Liver (tissue), 9 donors: Measurements from ENCODE around the gene SMIM14. TPM values are rescaled to one million over a fixed set of nuclear protein-coding genes. Genes with fewer than 3 reads are reported as not detected.

Experiments used
- DNase-seq: peaks from one replicate; pipeline ENCODE4 v3.0.0-alpha.2; 2017; ENCODE audit warnings: low spot score
- H3K27ac ChIP-seq, 2 donors: one replicate each; pipeline ENCODE4 v1.7.0; 2013; ENCODE audit warnings: inconsistent platforms in 2 of 2, low read length in 2 of 2, control low read depth in 1 of 2, low read depth in 1 of 2, mild to moderate bottlenecking in 1 of 2
- H3K27me3 ChIP-seq, 4 donors: one replicate each; pipeline versions ENCODE4 v1.6.1 to v1.7.0; 2013; ENCODE audit warnings: low read length in 3 of 4, inconsistent platforms in 1 of 4, mild to moderate bottlenecking in 1 of 4, moderate library complexity in 1 of 4; ENCODE audit not compliant: control insufficient read depth in 4 of 4, insufficient read depth in 4 of 4
- H3K36me3 ChIP-seq, 4 donors: one replicate each; pipeline versions ENCODE4 v1.6.1 to v1.7.0; 2013; ENCODE audit warnings: low read length in 3 of 4, mild to moderate bottlenecking in 3 of 4, low read depth in 1 of 4, moderate library complexity in 1 of 4; ENCODE audit not compliant: control insufficient read depth in 4 of 4, insufficient read depth in 3 of 4
- H3K4me1 ChIP-seq, 4 donors: one replicate each; pipeline versions ENCODE4 v1.6.1 to v1.7.0; 2013; ENCODE audit warnings: low read length in 3 of 4, mild to moderate bottlenecking in 3 of 4, moderate library complexity in 1 of 4; ENCODE audit not compliant: control insufficient read depth in 4 of 4, insufficient read depth in 4 of 4
- H3K4me3 ChIP-seq, 3 donors: one replicate each; pipeline versions ENCODE4 v1.6.1 to v1.7.0; 2013; ENCODE audit warnings: low read length in 3 of 3, control low read depth in 1 of 3, low read depth in 1 of 3, mild to moderate bottlenecking in 1 of 3
- H3K9ac ChIP-seq, 2 donors: one replicate each; pipeline ENCODE4 v1.7.0; 2013; ENCODE audit warnings: low read length in 2 of 2, mild to moderate bottlenecking in 2 of 2, moderate library complexity in 2 of 2, control low read depth in 1 of 2, low read depth in 1 of 2
- H3K9me3 ChIP-seq, 4 donors: one replicate each; pipeline versions ENCODE4 v1.6.1 to v1.7.0; 2013; ENCODE audit warnings: low read length in 3 of 4; ENCODE audit not compliant: control insufficient read depth in 4 of 4
- ATF3 ChIP-seq: IDR thresholded peaks from 2 replicates; pipeline ENCODE4 v1.6.1; 2016; ENCODE audit warnings: antibody characterized with exemption
- CTCF ChIP-seq: fragments of 150-350 bp; IDR thresholded peaks from 2 replicates; pipeline ENCODE4 v1.5.1; 2017; ENCODE audit warnings: improper control_type of control experiment, low read depth, low read length; ENCODE audit not compliant: missing input control
- EGR1 ChIP-seq, 2 donors: IDR thresholded peaks; 2 replicates each; pipeline ENCODE4 v1.6.1; 2016 to 2018; ENCODE audit warnings: antibody characterized with exemption in 2 of 2, low read depth in 2 of 2
- FOXA1 ChIP-seq: IDR thresholded peaks from 2 replicates; pipeline ENCODE4 v1.6.1; 2016; ENCODE audit warnings: antibody characterized with exemption
- FOXA2 ChIP-seq: IDR thresholded peaks from 2 replicates; pipeline ENCODE4 v1.6.1; 2016; ENCODE audit warnings: antibody characterized with exemption
- HNF4A ChIP-seq, 2 donors: conservative IDR thresholded peaks; 2 replicates each; pipeline ENCODE4 v1.6.1; 2016; ENCODE audit warnings: antibody characterized with exemption in 2 of 2, mild to moderate bottlenecking in 2 of 2
- HNF4G ChIP-seq: IDR thresholded peaks from 2 replicates; pipeline ENCODE4 v1.6.1; 2016; ENCODE audit warnings: antibody characterized with exemption
- JUND ChIP-seq, 2 donors: IDR thresholded peaks; 2 replicates each; pipeline ENCODE4 v1.6.1; 2016; ENCODE audit warnings: antibody characterized with exemption in 2 of 2
- MAX ChIP-seq: IDR thresholded peaks from 2 replicates; pipeline ENCODE4 v1.6.1; 2016; ENCODE audit warnings: antibody characterized with exemption
- NR2F2 ChIP-seq: IDR thresholded peaks from 2 replicates; pipeline ENCODE4 v1.6.1; 2016; ENCODE audit warnings: antibody characterized with exemption
- RAD21 ChIP-seq, 2 donors: IDR thresholded peaks; 2 replicates each; pipeline ENCODE4 v1.6.1; 2016; ENCODE audit warnings: antibody characterized with exemption in 2 of 2, mild to moderate bottlenecking in 2 of 2
- REST ChIP-seq: IDR thresholded peaks from 2 replicates; pipeline ENCODE4 v1.6.1; 2016; ENCODE audit warnings: antibody characterized with exemption, mild to moderate bottlenecking
- RXRA ChIP-seq, 2 donors: IDR thresholded peaks; 2 replicates each; pipeline ENCODE4 v1.6.1; 2017 to 2018; ENCODE audit warnings: antibody characterized with exemption in 2 of 2, mild to moderate bottlenecking in 1 of 2
- SP1 ChIP-seq: IDR thresholded peaks from 2 replicates; pipeline ENCODE4 v1.6.1; 2018; ENCODE audit warnings: antibody characterized with exemption, mild to moderate bottlenecking
- TAF1 ChIP-seq: conservative IDR thresholded peaks from 2 replicates; pipeline ENCODE4 v1.6.1; 2016; ENCODE audit warnings: antibody characterized with exemption, mild to moderate bottlenecking
- YY1 ChIP-seq: IDR thresholded peaks from 2 replicates; pipeline ENCODE4 v1.6.1; 2016; ENCODE audit warnings: antibody characterized with exemption, mild to moderate bottlenecking
- ZBTB33 ChIP-seq: IDR thresholded peaks from 2 replicates; pipeline ENCODE4 v1.6.1; 2016; ENCODE audit warnings: antibody characterized with exemption
- WGBS: extraction: QIAGEN DNeasy Blood & Tissue Kit; methylation state at CpG from one replicate; pipeline ENCODE4 v1.1.7; 2013; 5-methylcytosine and 5-hydroxymethylcytosine counted together
- polyA plus RNA-seq, 2 donors: library from polyadenylated mRNA; stranded (reverse) in 1 of 2; unstranded in 1 of 2; fragments of 200-250 nt in 1 of 2; fragments of >200 nt in 1 of 2; fragmentation: Nextera tagmentation in 1 of 2; extraction: Ambion mirVana in 1 of 2; gene quantifications; one replicate each; pipeline versions ENCODE4 v1.2.1 to v1.2.3, GENCODE V29; 2013 to 2015
- total RNA-seq, 2 donors: library from RNA; depleted of rRNA; stranded (reverse); fragments of >200 nt; gene quantifications; one replicate each; pipeline ENCODE4 v1.2.3, GENCODE V29; 2014
- donor health status: healthy.
- donor health status: healthy.
- donor health status: healthy.
- donor health status: healthy.
- donor health status: healthy.

The SMIM14 gene
- total and polyA plus RNA-seq, 4 donors: 21.1 to 311 (median 91.6) TPM

- TF ChIP-seq REST (no peak), NR2F2 (no peak), RXRA (IDR thresholded peaks at IDR 0.05) (no peak), ATF3 (no peak), FOXA2 (no peak), RAD21 (IDR thresholded peaks at IDR 0.05) (no peak), SP1 (no peak), TAF1 (no peak), MAX (no peak)
These were observed 3.6 kb downstream of the SMIM14 start (continued) for GRCh38 chr4:39635023-39635422.

- Histone ChIP-seq H3K4me3 (no peak overlapping the region), H3K4me1 (peaks cover 3 to 23% (median 15%) of the 10 kb centered on the region in 4 donors)
- 92% methylated on average over 1 of the region's 1 CpG for WGBS
These were observed 7.0 kb downstream of the SMIM14 start for GRCh38 chr4:39631700-39632079.

More at GRCh38 chr4:39631700-39632079, 7.0 kb downstream of the SMIM14 start:
- H3K36me3 ChIP-seq: peaks cover 0 to 12% (median 7%) of the 10 kb centered on the region in 4 donors
- no peak overlapping the region for H3K9ac ChIP-seq
- DNase-seq: no peak
- no peaks in the 10 kb centered on the region for H3K9me3 ChIP-seq
- TF ChIP-seq FOXA1 (no peak), ATF3 (no peak), RAD21 (IDR thresholded peaks at IDR 0.05) (no peak), HNF4G (no peak), HNF4A (conservative IDR thresholded peaks at IDR 0.05) (no peak), YY1 (no peak), MAX (no peak), NR2F2 (no peak), REST (no peak), JUND (IDR thresholded peaks at IDR 0.05) (no peak), RXRA (IDR thresholded peaks at IDR 0.05) (no peak), SP1 (no peak), CTCF (no peak), ZBTB33 (no peak), TAF1 (no peak), EGR1 (IDR thresholded peaks at IDR 0.05; ENCODE audit: low read depth in 2 of 2) (no peak)
- H3K27ac ChIP-seq: no peak overlapping the region
- no peaks in the 10 kb centered on the region for H3K27me3 ChIP-seq
